NCI-H1436 (cell line): ENCODE measurements around the gene TMEM108.

Source experiments
- DNase-seq: peaks from one replicate; lab custom pipeline; 2025; lab: John Stamatoyannopoulos, UW

Gene TMEM108

GRCh38 chr3:133054586-133054985 is 16.4 kb downstream of the TMEM108 start:
- no peak for DNase-seq

- DNase-seq, result no peak
Observed at GRCh38 chr3:133055339-133055738, 17.1 kb downstream of the TMEM108 start.

DNA sequence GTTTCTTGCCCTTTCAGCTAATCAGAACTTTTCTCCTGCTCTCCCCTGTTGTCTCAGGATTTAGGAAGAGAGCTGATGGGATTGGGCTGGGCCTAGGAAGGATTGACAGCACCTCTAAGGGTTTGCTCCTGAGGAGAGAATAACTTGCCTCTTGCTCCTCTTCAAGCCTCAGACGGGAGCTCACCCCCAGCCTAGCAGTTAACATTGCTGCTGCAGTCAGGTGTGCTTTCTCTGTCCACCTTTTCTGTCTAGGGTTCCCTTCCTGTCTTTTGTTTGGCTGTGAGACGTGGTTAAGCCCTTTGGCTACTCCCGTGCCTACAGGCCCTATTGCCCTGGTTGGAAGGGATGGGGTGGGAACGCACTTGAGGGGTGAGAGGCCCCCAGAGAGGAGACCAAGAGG is 20.1 kb downstream of the TMEM108 start:
- DNase-seq, result no peak

DNA sequence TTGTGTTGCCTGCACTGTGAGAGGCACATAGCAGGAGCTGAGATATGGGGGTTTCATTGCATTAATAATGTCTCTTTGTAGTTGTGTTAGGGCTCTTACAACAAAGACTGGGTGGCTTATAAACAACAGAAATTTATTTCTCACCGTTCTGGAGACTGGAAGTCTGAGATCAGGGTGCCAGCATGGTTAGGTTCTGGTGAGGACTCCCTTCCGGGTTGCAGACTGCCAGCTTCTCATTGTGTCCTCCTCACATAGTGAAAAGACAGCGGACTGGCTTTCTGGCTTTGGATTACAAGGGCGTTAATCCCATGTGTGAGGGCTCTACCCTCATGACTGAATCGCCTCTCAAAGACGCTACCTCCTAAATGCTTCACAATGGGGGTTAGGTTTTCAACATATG is 20.6 kb downstream of the TMEM108 start:
- no peak for DNase-seq

GRCh38 chr3:133065193-133065961 is 27.2 kb downstream of the TMEM108 start:
- no peak for DNase-seq

GRCh38 chr3:133066026-133066425 is 27.8 kb downstream of the TMEM108 start:
- DNase-seq, result no peak

DNA sequence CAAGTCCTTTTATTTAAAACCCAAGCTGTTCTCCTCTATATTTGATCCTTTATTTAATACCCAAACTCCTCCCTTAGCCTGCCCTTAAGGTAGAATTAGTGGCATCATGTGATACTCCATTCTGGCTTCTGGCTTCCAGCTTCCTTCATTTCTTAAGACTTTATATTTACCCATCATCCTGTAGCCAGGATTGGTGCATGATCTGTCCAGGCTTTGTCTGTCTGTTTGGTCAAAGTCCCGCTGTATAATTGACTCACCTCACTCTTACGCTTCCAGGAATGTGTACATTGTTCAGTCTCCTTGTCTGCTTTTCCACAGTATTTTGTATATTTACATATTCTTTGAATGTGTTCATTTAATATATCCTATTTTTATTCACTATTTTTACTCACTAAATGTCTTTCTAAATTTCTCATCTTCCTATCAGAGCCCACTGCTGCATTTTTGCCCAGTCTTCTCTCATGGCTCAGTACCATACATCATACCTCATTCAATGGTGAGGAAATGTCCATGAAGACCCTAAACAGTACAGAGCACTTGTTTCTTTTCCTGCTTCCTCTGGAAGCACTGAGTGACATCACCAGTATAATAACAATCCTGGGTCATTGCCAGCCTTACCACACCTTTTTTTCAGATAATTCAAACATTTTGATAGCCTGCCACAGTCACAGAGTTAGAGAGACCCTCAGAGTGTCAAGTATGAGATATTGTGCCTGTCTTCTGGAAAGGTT is 31.5 kb downstream of the TMEM108 start:
- DNase-seq, result no peak

DNA sequence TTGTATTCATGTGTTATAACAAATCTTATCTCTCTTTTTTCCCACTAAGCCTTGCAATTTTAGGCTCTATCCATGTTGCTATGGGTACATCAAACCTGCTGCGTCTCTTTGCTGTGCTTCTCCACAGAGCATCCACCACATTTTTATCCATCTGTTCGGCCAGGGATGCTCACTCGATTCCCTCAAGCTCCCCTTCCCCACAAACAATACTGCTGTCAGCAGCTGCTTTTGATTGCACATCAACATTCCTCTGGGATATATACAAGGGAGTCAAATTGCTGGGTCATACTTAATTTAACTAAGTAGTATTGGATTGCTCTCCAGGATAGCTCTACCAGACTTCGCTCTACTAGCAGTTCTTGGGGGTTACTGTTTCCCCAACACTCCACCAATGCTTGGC is 36.8 kb downstream of the TMEM108 start:
- no peak for DNase-seq

GRCh38 chr3:133077688-133078087 is 39.5 kb downstream of the TMEM108 start:
- DNase-seq, result no peak

- no peak for DNase-seq
Observed at GRCh38 chr3:133079621-133080020, 41.4 kb downstream of the TMEM108 start.

GRCh38 chr3:133081016-133081415 is 42.8 kb downstream of the TMEM108 start:
- no peak for DNase-seq

DNA sequence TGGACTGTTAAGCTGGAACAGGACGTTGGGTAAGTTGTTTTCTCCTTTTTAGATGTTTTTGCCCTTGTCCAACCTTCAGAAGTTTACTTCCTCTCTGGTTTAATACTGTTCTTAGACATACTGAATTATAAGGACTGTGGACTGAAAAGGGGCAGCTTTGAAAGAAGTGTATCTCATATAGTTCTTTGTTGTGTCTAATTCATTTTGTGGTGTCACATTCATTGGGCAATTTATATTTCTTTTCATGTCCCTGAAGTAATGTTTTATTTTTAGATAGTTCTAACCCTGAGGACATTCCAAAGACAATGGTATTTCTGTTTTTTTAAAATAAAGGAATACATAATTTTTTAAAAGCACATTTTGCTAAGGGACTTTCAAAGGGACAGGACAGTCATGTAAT is 45.2 kb downstream of the TMEM108 start:
- DNase-seq, result no peak

DNA sequence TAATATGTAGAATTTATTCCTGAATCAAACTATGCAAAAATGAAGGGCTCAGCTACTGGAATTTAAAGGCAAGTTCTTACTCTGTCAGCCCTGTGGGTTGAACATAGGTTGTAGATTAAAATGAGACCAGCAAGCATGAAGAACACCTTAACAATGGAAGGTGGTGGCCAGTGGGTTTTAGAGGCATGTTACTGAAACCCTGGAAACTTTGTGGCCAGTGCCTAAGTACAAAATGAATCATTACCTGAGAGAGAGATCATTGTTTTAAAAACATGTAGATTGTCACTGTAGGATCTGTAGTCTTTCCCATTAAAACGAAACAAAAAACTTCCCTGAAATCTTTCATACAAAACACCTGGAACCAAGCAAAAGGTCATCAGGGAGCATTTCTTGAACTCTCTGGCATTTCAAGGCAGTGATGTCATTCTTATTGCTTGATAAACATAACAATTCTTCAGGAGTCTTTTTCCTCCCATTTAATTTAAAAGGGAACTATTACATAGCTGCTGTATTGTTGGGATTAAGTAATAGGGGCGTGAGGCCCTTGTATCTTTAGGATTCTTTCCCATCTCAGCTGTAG is 51.8 kb downstream of the TMEM108 start:
- no peak for DNase-seq

DNA sequence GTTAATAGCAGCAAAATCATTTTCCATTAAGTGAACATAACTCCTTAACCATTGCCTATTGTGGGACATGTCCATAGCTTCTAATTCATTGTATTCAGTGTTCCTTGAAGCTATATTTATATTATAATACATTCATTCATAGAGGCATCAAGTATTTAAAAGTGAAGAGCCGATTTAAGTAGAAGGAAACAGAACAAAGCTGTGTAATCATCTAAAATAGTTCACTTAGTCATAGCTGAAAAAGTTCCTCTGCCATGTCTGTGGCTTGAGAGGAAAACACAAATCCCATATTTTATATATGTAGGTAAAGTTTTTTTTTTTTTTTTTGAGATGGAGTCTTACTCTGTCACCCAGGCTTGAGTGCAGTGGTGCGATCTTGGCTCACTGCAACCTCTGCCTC is 54.5 kb downstream of the TMEM108 start:
- no peak for DNase-seq

- no peak for DNase-seq
Observed at GRCh38 chr3:133093366-133093765, 55.2 kb downstream of the TMEM108 start.

DNA sequence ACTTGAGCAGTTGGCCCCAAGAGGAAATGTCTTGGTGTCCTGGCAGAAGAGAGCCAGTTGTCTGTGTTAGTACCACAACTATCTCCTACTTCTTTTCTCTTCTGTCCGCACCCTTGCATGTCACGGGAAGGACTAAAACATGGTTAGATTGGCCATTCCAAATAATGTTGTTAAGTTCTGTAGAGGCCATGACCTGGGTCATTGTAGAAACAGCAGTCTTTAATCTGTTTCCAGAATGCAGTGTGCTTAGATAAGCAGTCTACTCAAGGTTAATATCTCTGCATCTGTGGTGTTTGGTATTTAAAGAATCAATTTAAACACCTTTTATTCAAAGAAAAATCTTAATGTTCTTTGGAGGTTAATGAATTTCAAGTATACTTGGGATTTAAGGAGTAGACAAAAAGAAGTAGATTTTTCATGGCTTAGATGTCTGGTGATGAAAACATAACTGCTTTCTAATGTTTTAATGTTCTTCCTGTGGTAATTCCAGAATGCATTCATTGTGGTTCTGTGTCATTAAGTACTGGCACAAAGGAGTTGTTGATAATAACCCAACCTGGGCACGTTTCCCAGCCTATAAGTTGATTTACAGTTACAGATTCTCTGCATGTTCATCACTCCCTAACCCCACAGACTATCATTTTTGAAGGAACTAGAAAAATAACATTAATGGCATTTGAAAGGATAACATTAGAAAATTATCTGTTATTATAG is 58.9 kb downstream of the TMEM108 start:
- peak; percentile 60 for DNase-seq

- no peak for DNase-seq
Observed at GRCh38 chr3:133103706-133104105, 65.5 kb downstream of the TMEM108 start.

DNA sequence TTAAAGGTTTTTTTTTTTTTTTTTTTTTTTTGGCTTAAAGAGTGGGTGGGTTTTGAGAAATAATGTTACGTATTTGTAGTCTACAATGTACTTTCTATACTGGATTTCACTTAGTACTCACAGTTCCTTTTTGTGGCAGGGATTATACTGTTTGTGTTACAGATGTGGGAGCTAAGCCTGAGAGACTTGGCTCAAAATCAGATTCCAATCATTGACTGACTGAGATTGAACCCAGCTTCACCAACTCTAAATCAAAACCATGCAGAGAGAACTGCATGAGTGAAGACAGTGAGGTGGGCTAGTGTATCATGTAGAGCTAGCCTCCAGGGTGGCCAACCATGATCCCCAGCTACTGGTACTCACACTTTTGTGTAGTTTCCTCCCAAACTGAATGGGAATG is 68.0 kb downstream of the TMEM108 start:
- DNase-seq, result no peak

DNA sequence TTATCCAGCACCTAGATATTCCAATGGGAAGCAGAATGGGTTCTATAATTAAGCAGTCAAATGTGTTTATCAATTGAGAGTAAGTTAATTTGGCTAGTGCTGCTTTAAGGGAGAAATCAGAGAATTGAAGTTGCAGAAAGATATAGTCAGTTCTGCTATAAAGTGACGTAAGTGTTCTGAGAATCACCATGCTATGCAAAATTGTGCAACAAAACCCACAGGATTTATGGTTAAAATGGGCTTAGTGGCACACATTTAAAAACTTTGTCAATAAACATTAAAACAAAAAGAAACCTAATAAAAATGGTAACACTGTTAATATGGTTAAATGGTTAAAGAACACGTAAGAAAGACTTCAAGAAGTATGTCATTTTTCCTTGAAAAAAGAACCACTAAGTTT is 74.5 kb downstream of the TMEM108 start:
- no peak for DNase-seq

GRCh38 chr3:133113526-133113925 is 75.3 kb downstream of the TMEM108 start:
- no peak for DNase-seq

DNA sequence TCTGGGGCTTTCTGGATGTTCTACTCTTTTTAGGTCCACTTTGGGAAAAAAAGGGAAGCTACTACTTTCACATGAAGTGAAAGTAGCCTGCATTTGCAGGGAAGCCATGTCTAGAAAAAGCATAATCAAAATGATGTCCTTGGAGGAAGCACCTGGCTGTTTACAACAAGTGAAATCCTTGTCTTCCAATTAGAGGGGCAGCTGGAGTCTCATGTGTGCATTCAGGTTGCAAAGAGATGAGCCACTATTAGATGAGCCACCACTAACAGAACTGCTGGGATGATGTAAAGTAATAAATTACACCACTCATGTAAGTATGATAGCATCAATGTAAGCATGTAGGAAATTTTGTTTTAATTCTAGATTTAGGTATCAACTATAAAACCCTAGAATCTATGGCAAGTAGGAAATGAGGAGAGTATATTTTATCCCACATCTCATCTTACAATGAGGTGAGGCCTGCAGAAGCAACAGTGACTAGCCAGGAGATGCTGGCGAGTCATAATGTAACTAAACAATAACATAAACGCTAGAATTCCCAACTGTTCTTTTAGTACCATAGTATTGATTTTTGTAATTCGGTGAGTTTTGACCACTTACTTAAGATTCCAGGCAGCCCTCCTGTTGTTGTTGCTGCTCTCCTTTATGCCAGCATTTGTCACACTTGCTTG is 75.9 kb downstream of the TMEM108 start:
- peak; percentile 85 for DNase-seq

GRCh38 chr3:133115176-133115575 is 77.0 kb downstream of the TMEM108 start:
- no peak for DNase-seq
